HEK293 (cell line): ENCODE data around the gene ISOC2.

Source experiments
- CTCF ChIA-PET: fragments of 350-600 bp; formaldehyde crosslinking; extraction: SDS; loops from one replicate; lab custom pipeline; 2021; ENCODE audit warnings: antibody characterized with exemption; lab: Yijun Ruan, JAX
- POLR2A ChIA-PET: fragments of 300-600 bp; formaldehyde crosslinking; extraction: SDS; loops from one replicate; lab custom pipeline; 2020; ENCODE audit warnings: antibody characterized with exemption, inconsistent platforms; lab: Yijun Ruan, JAX
- H3K27ac ChIP-seq: fragments of 200-500 bp; sonication (Bioruptor generic); 2 replicates; pipeline ENCODE4 v1.5.1; 2014; ENCODE audit warnings: low read depth, low read length, control low read depth, inconsistent platforms; ENCODE audit errors: extremely low read depth
- H3K36me3 ChIP-seq, 2 experiments: fragments of 200-500 bp in 1 of 2; sonication (Bioruptor generic) in 1 of 2; 1 replicate in 1 of 2; 2 replicates in 1 of 2; pipeline ENCODE4 v1.5.1; 2014 to 2017; ENCODE audit warnings: inconsistent platforms in 2 of 2, low read length in 2 of 2; ENCODE audit not compliant: control insufficient read depth in 2 of 2, insufficient read depth in 1 of 2
- H3K4me1 ChIP-seq: fragments of 200-500 bp; sonication (Bioruptor generic); 2 replicates; pipeline ENCODE4 v1.5.1; 2014; ENCODE audit warnings: mild to moderate bottlenecking, low read length, inconsistent platforms; ENCODE audit not compliant: control insufficient read depth, insufficient read depth
- H3K4me3 ChIP-seq: 2 replicates; pipeline ENCODE4 v1.5.1; 2011; ENCODE audit warnings: low read depth, mild to moderate bottlenecking, control low read depth, low read length, moderate library complexity
- H3K9me3 ChIP-seq: fragments of 200-500 bp; sonication (Bioruptor generic); 2 replicates; pipeline ENCODE4 v1.5.1; 2014; ENCODE audit warnings: low read depth, low read length, inconsistent platforms; ENCODE audit not compliant: control insufficient read depth, insufficient read depth
- ATF2 ChIP-seq: fragments of 450-650 bp; formaldehyde crosslinking; IDR thresholded peaks from 2 replicates; pipeline ENCODE4 v1.5.1; 2016; ENCODE audit warnings: missing biosample characterization, missing genetic modification characterization, low read depth
- CTCF ChIP-seq: fragments of 450-650 bp; formaldehyde crosslinking; IDR thresholded peaks from 2 replicates; pipeline ENCODE4 v1.5.1; 2016; ENCODE audit warnings: missing biosample characterization, missing genetic modification characterization
- ELK4 ChIP-seq: IDR thresholded peaks from 2 replicates; pipeline ENCODE4 v1.6.1; 2011; ENCODE audit warnings: mild to moderate bottlenecking, low read depth, low read length, borderline replicate concordance
- KLF10 ChIP-seq: fragments of 450-650 bp; IDR thresholded peaks from 2 replicates; pipeline ENCODE4 v1.5.1; 2018; ENCODE audit warnings: missing biosample characterization, mild to moderate bottlenecking, missing genetic modification characterization
- KLF7 ChIP-seq: fragments of 450-650 bp; formaldehyde crosslinking; IDR thresholded peaks from 2 replicates; pipeline ENCODE4 v1.5.1; 2016; ENCODE audit warnings: missing biosample characterization, missing genetic modification characterization, borderline replicate concordance
- KLF8 ChIP-seq: fragments of 450-650 bp; formaldehyde crosslinking; IDR thresholded peaks from 2 replicates; pipeline ENCODE4 v1.5.1; 2016; ENCODE audit warnings: missing biosample characterization, missing genetic modification characterization
- REST ChIP-seq: fragments of 450-650 bp; formaldehyde crosslinking; IDR thresholded peaks from 2 replicates; pipeline ENCODE4 v1.5.1; 2016; ENCODE audit warnings: missing biosample characterization, missing genetic modification characterization
- SP3 ChIP-seq: fragments of 450-650 bp; formaldehyde crosslinking; IDR thresholded peaks from 2 replicates; pipeline ENCODE4 v1.5.1; 2016; ENCODE audit warnings: missing biosample characterization, missing genetic modification characterization
- ZNF341 ChIP-seq: fragments of 450-650 bp; formaldehyde crosslinking; IDR thresholded peaks from 2 replicates; pipeline ENCODE4; 2016; ENCODE audit warnings: low read depth, missing biosample characterization, missing genetic modification characterization
- ZNF37A ChIP-seq: fragments of 450-650 bp; IDR thresholded peaks from 2 replicates; pipeline ENCODE4 v1.5.1; 2018; ENCODE audit warnings: missing biosample characterization, missing genetic modification characterization
- ZNF501 ChIP-seq: fragments of 450-650 bp; formaldehyde crosslinking; IDR thresholded peaks from 2 replicates; pipeline ENCODE4 v1.5.1; 2016; ENCODE audit warnings: missing biosample characterization, missing genetic modification characterization
- ZNF692 ChIP-seq: fragments of 450-650 bp; formaldehyde crosslinking; IDR thresholded peaks from 2 replicates; pipeline ENCODE4 v1.5.1; 2016; ENCODE audit warnings: missing biosample characterization, missing genetic modification characterization
- ZNF704 ChIP-seq: fragments of 450-650 bp; formaldehyde crosslinking; IDR thresholded peaks from 2 replicates; pipeline ENCODE4 v1.5.1; 2016; ENCODE audit warnings: missing biosample characterization, missing genetic modification characterization

The ISOC2 gene

GRCh38 chr19:55463583-55464031 lies 2.2 kb upstream of the ISOC2 start (continued):
- TF ChIP-seq ELK4 (no peak), KLF8 (tag by site-specific recombination) (no peak), REST (tag by site-specific recombination) (no peak), ZNF37A (no peak)

GRCh38 chr19:55462722-55463121 lies 1.3 kb upstream of the ISOC2 start:
- CTCF ChIA-PET: interaction anchor here (0.6 to 1.6 kb wide), 6 partner anchors 9 to 372 kb away, joined by 3 to 12 read pairs (median 3); no protein-coding TSS in a partner anchor
- TF ChIP-seq REST (tag by site-specific recombination): no peak
- no peak for TF ChIP-seq ATF2 (tag by site-specific recombination)
- no peak for TF ChIP-seq ZNF704 (tag by site-specific recombination)
- TF ChIP-seq, all 188 proteins: peak for 0
- Histone ChIP-seq H3K36me3 (no peaks in the 10 kb centered on the region), H3K9me3 (no peaks in the 10 kb centered on the region), H3K4me3 (no peak overlapping the region), H3K27ac (no peak overlapping the region), H3K4me1 (peaks cover 12% of the 10 kb centered on the region)
- POLR2A ChIA-PET: interaction anchor here (1.0 to 1.3 kb wide), 3 partner anchors 9 to 345 kb away, joined by 3 to 5 read pairs (median 4); partner anchors contain the start of genes PPP1R12C and ZNF628

GRCh38 chr19:55461974-55462626 lies 658 bp upstream of the ISOC2 start:
- ChIA-PET POLR2A (interaction anchor here (0.5 to 1.7 kb wide), 38 partner anchors 9 to 1261 kb away, joined by 3 to 34 read pairs (median 4); partner anchors contain the start of genes BRSK1, FIZ1, HSPBP1 and KMT5C), CTCF (interaction anchor here (0.6 to 1.6 kb wide), 10 partner anchors 9 to 185 kb away, joined by 3 to 12 read pairs (median 3); partner anchors contain the start of gene ZNF865)
- H3K4me1 ChIP-seq: peaks cover 12% of the 10 kb centered on the region
- no peak overlapping the region for H3K27ac ChIP-seq
- no peaks in the 10 kb centered on the region for H3K36me3 ChIP-seq
- peak overlapping the region; percentile 49 for H3K4me3 ChIP-seq
- no peaks in the 10 kb centered on the region for H3K9me3 ChIP-seq
- TF ChIP-seq CTCF (tag by site-specific recombination) (0 out of 2 replicates have a peak, but pooled peaks have one; percentile 9), ZNF704 (tag by site-specific recombination) (no peak), ZNF501 (tag by site-specific recombination) (0 out of 2 replicates have a peak, but pooled peaks have one; percentile 20), KLF7 (tag by site-specific recombination) (peak; percentile 45; the same call in 1 of the 2 replicates), ZNF341 (tag by site-specific recombination) (peak; percentile 89), SP3 (tag by site-specific recombination) (peak; percentile 74), KLF10 (0 out of 2 replicates have a peak, but pooled peaks have one; percentile 1), ZNF692 (tag by site-specific recombination) (peak; percentile 42)
